HG02588 (cell line): ENCODE data around the gene MAP2K3.

Experiments used
- ATAC-seq: cut with Tn5 transposase; IDR thresholded peaks from one replicate; pipeline ENCODE4 v1.9.1; 2021; ENCODE audit warnings: mild to moderate bottlenecking, moderate library complexity; ENCODE audit not compliant: unreplicated experiment

The MAP2K3 gene

DNA sequence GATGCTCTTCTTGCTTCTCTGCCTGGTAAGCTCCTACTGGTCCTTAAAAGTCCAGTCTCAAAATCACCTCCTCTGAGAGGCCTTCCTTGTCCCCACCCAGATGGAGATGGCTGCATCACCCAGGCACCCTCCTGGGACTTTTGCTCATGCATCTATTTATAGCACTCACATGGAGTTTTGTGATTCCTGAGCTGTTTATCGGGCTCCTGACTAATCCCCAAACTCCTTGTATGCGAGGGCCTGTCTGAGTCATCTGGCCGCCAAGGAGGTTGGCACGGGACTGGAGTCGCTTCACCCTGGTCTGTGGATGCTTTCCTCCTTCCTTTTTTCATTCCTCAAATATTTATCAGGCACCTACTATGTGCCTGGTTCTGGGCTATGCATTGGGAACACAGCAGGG lies 2.3 kb upstream of the MAP2K3 start:
- no peak for ATAC-seq

GRCh38 chr17:21282850-21283249 lies 1.7 kb upstream of the MAP2K3 start:
- no peak for ATAC-seq

GRCh38 chr17:21283482-21284318 lies 811 bp upstream of the MAP2K3 start:
- peak; percentile 4 for ATAC-seq

DNA sequence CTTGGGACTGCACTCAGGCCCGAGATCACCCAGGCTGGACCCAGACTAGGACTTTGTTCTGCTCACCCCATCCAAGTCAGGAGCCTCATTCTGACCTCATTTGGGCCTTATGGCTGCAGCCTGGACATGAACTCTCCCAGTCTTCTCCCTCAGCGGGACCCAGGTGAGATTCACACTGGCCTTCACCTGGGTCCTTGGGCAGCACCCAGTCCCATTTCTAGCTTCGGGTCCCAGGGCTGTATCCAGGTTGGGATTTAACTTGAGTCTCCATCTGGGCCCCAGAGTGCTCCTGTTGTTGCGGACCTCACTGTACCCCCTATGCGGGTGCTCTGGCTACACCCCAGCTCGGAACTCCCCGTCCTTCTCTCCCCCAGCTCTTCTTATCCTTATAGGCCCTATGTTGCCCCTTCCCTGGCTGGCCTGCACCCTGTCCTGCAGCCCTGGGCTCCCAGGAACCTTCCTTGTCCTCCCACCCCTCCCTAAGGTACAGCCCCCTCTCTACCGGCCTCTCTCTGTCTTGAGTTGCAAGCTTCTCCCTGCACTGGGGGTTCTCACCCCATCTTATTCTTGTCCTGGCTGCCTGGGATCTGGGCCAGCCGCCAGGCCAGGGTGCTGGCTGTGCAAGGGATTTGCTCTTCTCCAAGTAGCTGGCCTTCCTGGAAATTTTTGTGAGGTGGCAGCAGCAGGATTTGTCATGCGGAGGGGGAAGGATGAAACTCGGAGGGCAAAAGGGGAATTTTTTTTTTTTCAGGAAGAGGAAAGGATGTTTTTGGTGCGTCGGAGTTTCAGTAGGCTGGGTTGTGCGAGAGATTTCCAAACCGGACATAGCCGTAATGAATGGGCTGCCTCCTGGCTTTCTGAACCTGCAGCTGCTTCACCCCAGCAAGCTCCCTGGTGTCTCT lies 904 bp downstream of the MAP2K3 start:
- no peak for ATAC-seq

DNA sequence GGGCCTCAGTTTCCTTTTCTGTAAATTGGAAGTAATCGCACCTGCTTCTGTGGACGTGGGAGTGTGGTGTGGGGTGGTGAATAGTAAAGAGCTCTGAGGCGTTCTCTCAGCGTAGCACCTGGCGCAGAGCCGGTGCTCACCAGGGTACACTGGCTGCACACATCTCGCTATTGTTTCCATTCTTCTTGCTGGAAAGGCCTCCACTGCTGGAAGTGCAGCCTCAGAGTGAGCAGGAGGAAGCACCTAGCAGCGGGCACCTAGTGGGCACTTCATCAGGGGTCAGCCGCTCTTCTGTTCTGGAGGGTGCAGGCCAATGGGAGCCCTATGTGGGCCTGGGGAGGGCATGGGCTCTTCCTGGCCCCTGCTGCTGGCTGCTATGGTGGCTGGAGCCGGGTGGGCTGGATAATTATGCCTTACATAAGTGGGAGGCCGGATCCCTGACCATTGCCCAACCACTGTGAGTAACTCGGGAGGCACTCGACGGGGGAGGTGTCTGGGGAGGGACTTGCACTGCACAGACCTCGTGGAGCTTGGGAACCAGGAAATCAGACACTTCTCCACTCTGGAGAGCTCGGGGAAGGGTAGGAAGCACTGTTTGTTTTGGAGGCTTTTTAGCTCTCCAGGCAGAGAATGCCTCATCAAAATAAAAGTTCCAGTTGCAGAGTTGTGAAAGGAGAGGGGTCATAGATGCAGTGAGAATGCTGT lies 1.7 kb downstream of the MAP2K3 start:
- no peak for ATAC-seq

DNA sequence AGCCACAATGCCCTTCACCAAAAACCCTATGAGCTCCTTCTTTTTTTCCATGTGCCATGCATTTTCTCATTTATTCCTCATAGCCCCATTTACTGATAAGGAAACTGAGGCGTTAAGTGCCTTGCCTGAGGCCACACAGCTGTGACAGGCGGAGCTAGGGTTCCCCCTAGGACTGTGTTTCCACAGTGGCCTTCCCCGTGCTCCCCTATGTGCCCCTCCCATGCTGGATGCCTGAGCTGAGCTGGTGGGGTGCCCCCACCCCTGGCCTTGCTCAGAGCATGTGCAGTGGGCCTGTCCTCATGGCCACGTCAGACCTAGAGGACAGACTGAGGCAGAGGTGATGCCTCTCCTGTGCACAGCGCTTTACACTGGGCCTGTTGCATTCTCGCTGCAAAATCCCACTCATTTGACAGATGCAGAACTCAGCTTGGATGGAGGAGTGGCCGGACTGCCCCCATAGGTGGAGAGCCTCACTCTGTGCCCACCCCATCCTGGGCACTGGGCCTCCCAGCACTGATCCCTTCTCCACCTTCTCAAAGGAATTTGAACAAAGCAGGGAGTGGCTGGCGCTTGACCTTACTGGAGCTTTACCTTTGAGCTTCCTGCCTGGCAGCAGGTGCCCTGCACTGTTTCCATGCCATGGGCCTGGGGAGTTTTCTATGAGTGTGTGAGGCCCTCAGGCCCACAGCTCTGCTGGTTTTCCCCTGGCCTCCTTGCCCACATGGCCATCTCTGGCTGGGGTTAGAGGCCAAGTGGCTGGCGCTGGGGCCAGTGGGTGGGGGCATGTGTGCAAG lies 2.6 kb downstream of the MAP2K3 start:
- ATAC-seq, result no peak

GRCh38 chr17:21287703-21288449 lies 3.4 kb downstream of the MAP2K3 start:
- ATAC-seq, result peak; percentile 27

GRCh38 chr17:21288571-21289017 lies 4.1 kb downstream of the MAP2K3 start:
- peak; percentile 11 for ATAC-seq

- ATAC-seq, result no peak
Measured at GRCh38 chr17:21289175-21289901, 4.8 kb downstream of the MAP2K3 start.

DNA sequence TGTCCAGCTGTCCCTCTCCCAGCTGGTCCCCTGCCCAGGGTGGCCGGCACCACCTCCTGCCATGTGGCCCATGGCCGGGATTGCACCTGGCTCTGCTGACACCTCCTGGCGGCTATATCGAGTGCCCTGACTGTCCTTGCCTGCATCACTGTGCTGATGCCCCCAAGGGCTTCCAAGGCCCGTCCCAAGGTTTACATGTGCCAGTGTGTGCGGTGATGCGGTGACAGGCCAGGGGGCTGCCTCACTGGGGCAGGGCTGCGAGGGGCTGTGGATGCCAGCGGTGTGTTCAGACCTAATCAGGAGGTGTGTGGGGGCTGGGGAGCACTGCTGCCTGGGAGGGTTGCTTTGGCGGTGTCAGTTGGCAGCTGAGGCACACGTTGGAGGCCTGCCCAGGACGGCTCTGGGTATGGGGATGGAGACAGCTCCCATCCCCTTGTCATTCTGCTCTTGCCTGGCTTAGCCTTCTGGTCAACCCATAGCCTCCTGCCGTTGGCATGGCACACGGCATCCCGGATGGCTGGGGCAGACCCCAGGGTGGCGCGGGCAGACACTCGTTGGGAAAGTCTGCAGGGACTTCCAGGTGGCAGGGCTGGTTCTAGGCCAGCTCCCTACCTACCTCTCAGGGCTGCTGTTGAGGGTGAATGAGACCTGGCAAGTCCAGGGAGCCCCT lies 5.5 kb downstream of the MAP2K3 start:
- ATAC-seq, result no peak

- no peak for ATAC-seq
Measured at GRCh38 chr17:21291357-21291756, 6.8 kb downstream of the MAP2K3 start.

GRCh38 chr17:21291862-21292261 lies 7.4 kb downstream of the MAP2K3 start:
- ATAC-seq, result no peak

DNA sequence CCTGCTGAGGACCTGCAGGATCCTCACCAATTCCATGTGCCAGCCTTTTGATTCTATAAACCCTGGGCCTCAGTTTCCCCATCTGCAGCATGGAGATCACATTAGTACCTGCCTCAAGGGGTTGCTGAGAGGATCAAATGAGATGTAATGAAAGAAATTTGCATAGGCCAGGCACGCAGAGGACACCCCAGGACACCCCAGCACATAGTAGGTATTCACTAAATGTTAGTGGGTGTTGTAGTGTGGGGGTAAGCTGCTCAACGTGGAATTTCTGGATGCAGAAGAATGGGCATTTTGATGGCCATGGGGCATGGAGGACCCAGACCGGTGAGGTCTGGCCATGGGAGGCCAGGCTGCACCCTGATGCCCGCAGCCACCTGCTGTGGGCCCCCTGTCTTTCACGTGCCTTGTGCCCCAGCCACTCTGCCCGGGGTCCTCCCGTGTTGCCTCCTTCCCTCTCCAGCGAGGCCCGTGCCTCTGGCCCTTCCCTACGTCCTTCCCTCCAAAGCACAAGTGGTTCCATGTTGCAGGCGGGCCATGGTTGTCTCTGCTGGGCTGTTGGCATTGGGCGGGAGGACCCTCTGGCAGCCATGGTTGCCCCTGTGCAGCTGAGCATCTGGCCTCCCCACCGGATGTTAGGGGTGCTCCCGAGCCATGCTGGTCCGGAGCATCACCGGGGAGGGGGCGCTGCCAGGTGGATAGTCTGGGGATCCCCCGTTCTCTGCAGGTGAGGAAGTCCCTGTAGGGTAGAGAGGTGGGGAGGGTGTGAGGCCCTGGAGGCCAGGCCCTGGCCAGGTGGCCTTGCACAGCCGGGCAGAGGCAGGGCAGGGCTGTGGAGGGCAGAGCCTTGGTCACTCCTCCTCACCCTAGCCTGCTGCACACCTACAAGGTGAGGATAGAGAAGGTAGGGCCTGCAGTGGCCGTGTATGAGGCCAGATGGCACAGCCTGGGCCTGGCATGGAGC lies 8.6 kb downstream of the MAP2K3 start:
- ATAC-seq, result no peak

DNA sequence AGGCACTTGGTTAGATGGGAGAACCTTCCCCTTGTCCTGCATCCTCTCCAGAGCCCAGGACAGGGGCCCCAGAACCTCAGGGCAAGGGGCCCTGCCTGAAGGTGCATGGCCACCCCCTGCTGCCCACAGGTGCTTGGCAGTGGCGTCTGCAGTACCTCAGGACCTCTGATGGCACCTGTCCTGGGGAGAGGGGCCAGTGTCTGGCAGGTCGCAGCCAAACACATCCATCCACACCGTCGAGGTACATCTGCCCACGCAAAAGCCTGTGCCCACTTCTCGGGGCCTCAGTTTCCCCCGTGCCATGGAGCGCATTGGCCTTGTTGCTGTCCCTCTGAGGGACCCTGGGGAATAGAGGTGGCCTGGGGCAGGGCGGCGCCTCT lies 9.3 kb downstream of the MAP2K3 start:
- no peak for ATAC-seq

DNA sequence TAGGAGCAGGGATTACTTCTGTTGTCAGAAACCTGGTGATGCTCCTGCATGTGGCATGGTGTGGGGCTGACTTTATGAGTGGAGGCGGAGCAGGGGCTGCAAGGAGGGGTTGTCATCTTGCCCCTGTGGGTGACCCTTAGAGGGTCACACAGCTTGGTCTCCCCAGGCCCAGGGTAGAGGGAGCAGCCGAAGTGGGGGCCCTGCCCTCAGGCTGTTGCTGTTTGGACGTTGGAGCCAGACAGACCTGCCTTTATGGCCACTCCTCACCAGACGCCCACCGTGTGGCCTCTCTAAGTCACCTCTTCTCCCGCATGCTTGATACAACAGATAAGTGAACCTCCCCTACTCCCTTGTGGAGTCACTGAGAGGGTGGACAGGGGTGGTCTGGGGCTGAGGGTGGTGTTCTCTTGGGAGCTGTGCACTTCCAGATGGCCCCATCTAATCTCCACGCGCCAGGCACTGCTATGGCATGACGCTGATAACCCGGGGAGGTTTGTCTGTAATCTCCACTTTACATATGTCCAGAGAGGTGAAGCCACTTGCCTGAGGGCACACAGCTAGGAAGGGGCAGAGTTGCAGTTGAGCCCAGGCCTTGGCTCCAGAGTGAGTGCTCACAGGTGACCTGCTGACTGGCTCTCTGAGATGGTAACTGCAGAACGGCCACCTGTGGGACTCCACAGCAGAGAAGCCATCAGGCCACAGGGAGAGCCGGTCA lies 10.0 kb downstream of the MAP2K3 start:
- ATAC-seq, result no peak

GRCh38 chr17:21295036-21295952 lies 10.8 kb downstream of the MAP2K3 start:
- ATAC-seq, result no peak
